ENCODE data around the gene YJU2. TPM values are rescaled to one million over a fixed set of nuclear protein-coding genes. Genes with fewer than 3 reads are reported as not detected.
"Not testable (repeated sequence)": the region's sequence is repeated elsewhere in the genome, so short reads cannot be mapped to it uniquely, and the experiment has no call there.

The YJU2 gene
- total RNA-seq, 1 experiment from 2014 or later, result 26.5 TPM

- ChIA-PET POLR2A (interaction anchor here (0.5 kb wide), 1 partner anchor 173 kb away, joined by 3 read pairs; no protein-coding TSS in a partner anchor), CTCF (interaction anchor here (0.8 to 1.5 kb wide), 4 partner anchors 9 to 78 kb away, joined by 3 to 5 read pairs (median 4); no protein-coding TSS in a partner anchor)
- peaks cover 9% of the 10 kb centered on the region for H3K36me3 Mint-ChIP-seq
- no peaks in the 10 kb centered on the region for H3K4me1 Mint-ChIP-seq
- DNase-seq (ENCODE audit: low spot score), result no peak
- H3K4me3 Mint-ChIP-seq, result no peak overlapping the region
- no peak overlapping the region for H3K27ac Mint-ChIP-seq
- H3K27me3 Mint-ChIP-seq (ENCODE audit: low read depth), result no peaks in the 10 kb centered on the region
- no peak for TF ChIP-seq ZNF263 (CRISPR knock-in tag; IDR thresholded peaks at IDR 0.05; ENCODE audit: low read depth)
- TF ChIP-seq HMGXB4 (CRISPR knock-in tag; IDR thresholded peaks at IDR 0.05), result no peak
- no peak for TF ChIP-seq PREB (CRISPR knock-in tag; IDR thresholded peaks at IDR 0.05; ENCODE audit: borderline replicate concordance)
- ATAC-seq, result no peak
- peaks cover 8% of the 10 kb centered on the region for H3K9me3 Mint-ChIP-seq
Observed at GRCh38 chr19:4217429-4218264, 29.2 kb upstream of the YJU2 start.

GRCh38 chr19:4218523-4218922, 28.4 kb upstream of the YJU2 start:
- ATAC-seq; H3K27me3 Mint-ChIP-seq (ENCODE audit: low read depth); H3K9me3 Mint-ChIP-seq; POLR2A ChIA-PET; CTCF ChIA-PET; H3K27ac Mint-ChIP-seq; H3K4me3 Mint-ChIP-seq; DNase-seq (ENCODE audit: low spot score); H3K4me1 Mint-ChIP-seq; H3K36me3 Mint-ChIP-seq: not testable (repeated sequence)

- H3K27ac Mint-ChIP-seq, result 0 out of 2 replicates have a peak overlapping the region, but pooled peaks have one; percentile 32
- H3K9me3 Mint-ChIP-seq, result peaks cover 8% of the 10 kb centered on the region
- no peak for TF ChIP-seq NR2C2 (CRISPR knock-in tag; IDR thresholded peaks at IDR 0.05)
- TF ChIP-seq EMX1 (CRISPR knock-in tag; IDR thresholded peaks at IDR 0.05), result no peak
- TF ChIP-seq ZMAT4 (CRISPR knock-in tag; IDR thresholded peaks at IDR 0.05), result no peak
- TF ChIP-seq PRRX2 (CRISPR knock-in tag; IDR thresholded peaks at IDR 0.05), result no peak
- H3K4me1 Mint-ChIP-seq, result no peaks in the 10 kb centered on the region
- H3K27me3 Mint-ChIP-seq (ENCODE audit: low read depth), result no peaks in the 10 kb centered on the region
- no peak overlapping the region for H3K4me3 Mint-ChIP-seq
- H3K36me3 Mint-ChIP-seq, result peaks cover 9% of the 10 kb centered on the region
- ATAC-seq (no peak), DNase-seq (ENCODE audit: low spot score) (no peak)
- ChIA-PET POLR2A (no interaction called here), CTCF (no interaction called here)
Observed at GRCh38 chr19:4220188-4220587, 26.7 kb upstream of the YJU2 start.

- H3K4me3 Mint-ChIP-seq, result no peak overlapping the region
- H3K4me1 Mint-ChIP-seq, result no peaks in the 10 kb centered on the region
- TF ChIP-seq ZNF416 (CRISPR knock-in tag; IDR thresholded peaks at IDR 0.05), result no peak
- H3K9me3 Mint-ChIP-seq, result no peaks in the 10 kb centered on the region
- ATAC-seq (no peak), DNase-seq (ENCODE audit: low spot score) (no peak)
- ChIA-PET CTCF (interaction anchor here (1.4 kb wide), 1 partner anchor 84 kb away, joined by 3 read pairs; no protein-coding TSS in a partner anchor), POLR2A (no interaction called here)
- H3K27ac Mint-ChIP-seq, result no peak overlapping the region
- H3K36me3 Mint-ChIP-seq, result peaks cover 2% of the 10 kb centered on the region; the same call in 1 of the 2 replicates
- H3K27me3 Mint-ChIP-seq (ENCODE audit: low read depth), result no peaks in the 10 kb centered on the region; the same call in 1 of the 2 replicates
Observed at GRCh38 chr19:4224470-4224869, 22.4 kb upstream of the YJU2 start.

- CTCF ChIA-PET, result no interaction called here
- DNase-seq (ENCODE audit: low spot score), result no peak
Observed at GRCh38 chr19:4225885-4226284, 21.0 kb upstream of the YJU2 start.

More at GRCh38 chr19:4225885-4226284, 21.0 kb upstream of the YJU2 start:
- no peaks in the 10 kb centered on the region for H3K4me1 Mint-ChIP-seq
- 0 out of 2 replicates have a peak, but pooled peaks cover 2% of the 10 kb centered on the region for H3K36me3 Mint-ChIP-seq
- H3K9me3 Mint-ChIP-seq, result no peaks in the 10 kb centered on the region
- TF ChIP-seq ZNF423 (CRISPR knock-in tag; IDR thresholded peaks at IDR 0.05), result no peak
- TF ChIP-seq SOX15 (CRISPR knock-in tag; IDR thresholded peaks at IDR 0.05), result no peak
- TF ChIP-seq ZNF396 (CRISPR knock-in tag; IDR thresholded peaks at IDR 0.05; ENCODE audit: borderline replicate concordance), result no peak
- H3K27me3 Mint-ChIP-seq (ENCODE audit: low read depth), result no peaks in the 10 kb centered on the region; the same call in 1 of the 2 replicates
- no peak overlapping the region for H3K4me3 Mint-ChIP-seq
- no peak overlapping the region for H3K27ac Mint-ChIP-seq
- POLR2A ChIA-PET, result no interaction called here
- no peak for ATAC-seq

Measured in WTC11 (cell line).